ENCODE results near the gene NOL12.

- TF ChIP-seq POLR2AphosphoS5 (IDR thresholded peaks at IDR 0.05) = no peak
- no peak for TF ChIP-seq POLR2A (IDR thresholded peaks at IDR 0.05)
- TF ChIP-seq, protein P1, sequence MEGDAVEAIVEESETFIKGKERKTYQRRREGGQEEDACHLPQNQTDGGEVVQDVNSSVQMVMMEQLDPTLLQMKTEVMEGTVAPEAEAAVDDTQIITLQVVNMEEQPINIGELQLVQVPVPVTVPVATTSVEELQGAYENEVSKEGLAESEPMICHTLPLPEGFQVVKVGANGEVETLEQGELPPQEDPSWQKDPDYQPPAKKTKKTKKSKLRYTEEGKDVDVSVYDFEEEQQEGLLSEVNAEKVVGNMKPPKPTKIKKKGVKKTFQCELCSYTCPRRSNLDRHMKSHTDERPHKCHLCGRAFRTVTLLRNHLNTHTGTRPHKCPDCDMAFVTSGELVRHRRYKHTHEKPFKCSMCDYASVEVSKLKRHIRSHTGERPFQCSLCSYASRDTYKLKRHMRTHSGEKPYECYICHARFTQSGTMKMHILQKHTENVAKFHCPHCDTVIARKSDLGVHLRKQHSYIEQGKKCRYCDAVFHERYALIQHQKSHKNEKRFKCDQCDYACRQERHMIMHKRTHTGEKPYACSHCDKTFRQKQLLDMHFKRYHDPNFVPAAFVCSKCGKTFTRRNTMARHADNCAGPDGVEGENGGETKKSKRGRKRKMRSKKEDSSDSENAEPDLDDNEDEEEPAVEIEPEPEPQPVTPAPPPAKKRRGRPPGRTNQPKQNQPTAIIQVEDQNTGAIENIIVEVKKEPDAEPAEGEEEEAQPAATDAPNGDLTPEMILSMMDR (IDR thresholded peaks at IDR 0.05) = no peak
- TF ChIP-seq EP300 (IDR thresholded peaks at IDR 0.05) = no peak
Observed at GRCh38 chr22:37684803-37685615, 1.1 kb upstream of the NOL12 start.
